ENCODE results near the gene SAMD11.
"Not testable (repeated sequence)": the region's sequence is repeated elsewhere in the genome, so short reads cannot be mapped to it uniquely, and the experiment has no call there.

Gene SAMD11, protein sequence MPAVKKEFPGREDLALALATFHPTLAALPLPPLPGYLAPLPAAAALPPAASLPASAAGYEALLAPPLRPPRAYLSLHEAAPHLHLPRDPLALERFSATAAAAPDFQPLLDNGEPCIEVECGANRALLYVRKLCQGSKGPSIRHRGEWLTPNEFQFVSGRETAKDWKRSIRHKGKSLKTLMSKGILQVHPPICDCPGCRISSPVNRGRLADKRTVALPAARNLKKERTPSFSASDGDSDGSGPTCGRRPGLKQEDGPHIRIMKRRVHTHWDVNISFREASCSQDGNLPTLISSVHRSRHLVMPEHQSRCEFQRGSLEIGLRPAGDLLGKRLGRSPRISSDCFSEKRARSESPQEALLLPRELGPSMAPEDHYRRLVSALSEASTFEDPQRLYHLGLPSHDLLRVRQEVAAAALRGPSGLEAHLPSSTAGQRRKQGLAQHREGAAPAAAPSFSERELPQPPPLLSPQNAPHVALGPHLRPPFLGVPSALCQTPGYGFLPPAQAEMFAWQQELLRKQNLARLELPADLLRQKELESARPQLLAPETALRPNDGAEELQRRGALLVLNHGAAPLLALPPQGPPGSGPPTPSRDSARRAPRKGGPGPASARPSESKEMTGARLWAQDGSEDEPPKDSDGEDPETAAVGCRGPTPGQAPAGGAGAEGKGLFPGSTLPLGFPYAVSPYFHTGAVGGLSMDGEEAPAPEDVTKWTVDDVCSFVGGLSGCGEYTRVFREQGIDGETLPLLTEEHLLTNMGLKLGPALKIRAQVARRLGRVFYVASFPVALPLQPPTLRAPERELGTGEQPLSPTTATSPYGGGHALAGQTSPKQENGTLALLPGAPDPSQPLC

DNA sequence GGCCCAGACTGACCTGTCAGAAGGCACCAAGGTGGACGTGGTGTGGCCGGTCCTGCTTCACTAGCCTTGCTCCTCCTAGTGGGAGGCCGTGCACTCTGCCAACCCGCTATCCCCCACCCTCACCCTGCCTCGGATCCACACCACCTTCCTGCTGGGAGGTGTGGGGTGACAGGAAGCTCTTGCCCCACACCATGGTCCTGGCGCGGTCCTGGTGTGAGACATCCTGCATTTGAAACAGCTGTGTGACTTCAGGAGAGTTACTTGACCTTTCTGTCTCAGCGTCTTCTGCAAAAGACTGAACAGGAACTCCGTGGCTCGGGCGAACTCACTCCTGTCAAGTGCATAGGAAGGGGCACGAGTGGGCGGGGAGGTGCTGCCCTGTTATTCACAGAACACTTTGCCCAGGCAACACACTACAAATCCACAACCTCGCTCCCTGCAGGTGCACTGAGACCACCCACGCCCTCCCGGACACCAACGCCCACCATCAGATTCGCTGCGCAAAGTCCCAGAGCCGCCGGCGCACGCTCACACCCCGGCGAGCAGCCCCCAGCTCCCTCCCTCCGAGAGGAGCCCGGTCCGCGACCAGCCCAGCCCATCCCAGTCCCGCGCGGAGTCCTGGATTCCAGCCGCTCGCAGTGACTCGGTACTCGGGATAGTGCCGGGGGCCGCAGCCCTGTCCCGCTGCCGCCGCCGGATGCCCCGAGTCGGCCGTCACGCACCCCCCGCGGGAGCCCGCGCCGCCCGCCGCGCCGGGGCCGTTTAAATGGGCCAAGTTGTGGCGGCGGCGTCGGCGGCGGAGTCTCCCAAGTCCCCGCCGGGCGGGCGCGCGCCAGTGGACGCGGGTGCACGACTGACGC is at the start of gene SAMD11:
Gene SAMD11 (plus strand): TSS at position 793 of the 860 bp plus-strand sequence. CDS start 509 bp downstream, outside the sequence.
- DNase-seq (ENCODE audit: low read depth, low spot score) = no peak
- no peak within 1 kb of the TSS for H3K27ac ChIP-seq

DNA sequence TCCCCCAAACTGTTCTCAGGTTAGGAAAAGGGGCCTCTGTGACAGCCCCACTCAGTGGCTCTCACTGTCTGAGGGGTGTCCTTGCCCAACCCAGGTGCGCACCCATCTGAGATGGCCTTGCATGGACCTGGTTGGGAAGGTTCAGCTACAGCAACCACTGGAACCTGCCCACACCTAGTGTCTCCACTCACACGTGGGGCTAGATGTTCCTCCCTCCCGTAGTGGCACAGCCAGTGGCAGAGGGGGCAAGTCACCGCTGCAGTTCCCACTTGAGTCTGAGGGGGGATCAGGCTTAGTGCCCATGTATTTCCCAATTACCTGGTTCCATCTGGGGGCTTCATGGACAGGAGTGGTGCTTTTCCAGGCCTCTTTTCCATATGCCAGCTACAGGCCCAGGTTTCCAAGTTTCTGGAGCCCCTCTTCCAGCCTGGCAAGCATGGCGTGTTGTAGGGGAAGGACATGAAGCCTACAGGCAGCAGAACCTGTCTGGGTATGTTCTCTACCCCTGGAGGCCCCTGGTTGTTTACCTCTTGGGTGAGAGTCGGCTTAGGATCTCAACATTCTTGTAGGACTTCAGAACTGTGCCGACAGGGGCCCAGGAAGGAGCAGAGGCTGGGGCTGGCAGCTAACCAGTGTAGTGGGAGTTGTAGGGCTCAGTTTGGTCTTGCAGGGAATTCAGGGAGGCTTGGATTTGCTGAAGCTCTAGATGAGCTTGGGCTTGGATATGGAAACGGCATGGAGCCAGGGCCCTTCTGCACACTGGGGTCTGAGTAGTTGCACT is 47.1 kb upstream of the SAMD11 start:
- not testable (repeated sequence) for DNase-seq (ENCODE audit: low read depth, low spot score); H3K27ac ChIP-seq

DNA sequence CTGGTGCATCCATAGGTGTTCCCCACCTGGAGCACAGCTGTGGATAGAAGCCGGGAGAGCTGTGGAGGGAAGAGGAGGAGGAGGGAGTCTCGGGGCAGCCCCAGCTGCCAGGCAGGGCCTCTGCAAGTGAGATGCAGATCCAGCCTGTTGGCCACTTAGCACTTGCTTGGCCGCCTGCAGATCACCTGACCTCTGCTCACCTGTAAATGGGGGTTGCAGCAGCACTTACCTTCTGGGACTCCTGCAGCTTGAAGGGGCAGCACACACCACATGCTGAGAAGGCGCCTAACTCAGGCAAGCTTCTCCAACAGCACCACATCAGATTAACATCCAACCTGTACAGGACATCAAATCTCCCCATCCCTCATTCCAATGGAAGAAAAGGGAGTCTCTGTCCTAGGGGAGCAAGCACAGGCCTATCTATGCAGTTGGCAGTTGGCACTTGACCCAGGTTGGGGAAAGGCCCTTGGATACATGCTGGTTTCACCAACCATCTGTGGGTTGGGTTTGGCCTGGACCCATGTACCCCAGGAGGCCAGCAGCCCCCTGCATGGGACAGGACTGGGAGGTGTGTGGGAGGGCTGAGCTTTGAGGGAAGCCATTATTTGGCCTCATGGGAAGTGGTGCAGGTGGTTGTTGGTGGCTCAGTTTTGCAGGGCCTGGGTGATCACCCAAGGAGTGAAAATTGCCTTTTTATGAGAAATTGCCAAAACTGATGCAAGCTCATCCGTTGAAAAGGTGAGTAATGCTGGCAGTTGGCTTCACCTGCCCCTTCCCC is 46.3 kb upstream of the SAMD11 start:
- DNase-seq (ENCODE audit: low read depth, low spot score); H3K27ac ChIP-seq: not testable (repeated sequence)

DNA sequence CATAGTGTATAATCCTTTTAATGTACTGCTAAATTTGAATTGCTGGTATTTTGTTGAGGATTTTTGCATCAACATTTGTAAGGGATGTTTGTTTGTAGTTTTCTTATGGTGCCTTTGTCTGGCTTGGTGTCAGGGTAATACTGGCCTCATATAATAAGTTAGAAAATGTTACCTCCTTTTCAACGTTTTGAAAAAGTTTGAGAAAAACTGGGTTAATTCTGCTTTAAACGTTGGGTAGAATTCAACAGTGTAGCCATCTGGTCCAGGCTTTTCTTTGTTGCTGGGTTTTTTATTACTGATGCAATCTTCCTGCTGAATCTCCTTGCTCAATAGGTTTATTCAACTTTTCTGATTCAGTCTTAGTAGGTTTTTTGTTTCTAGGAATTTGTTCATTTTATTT is 43.2 kb upstream of the SAMD11 start:
- not testable (repeated sequence) for DNase-seq (ENCODE audit: low read depth, low spot score)

DNA sequence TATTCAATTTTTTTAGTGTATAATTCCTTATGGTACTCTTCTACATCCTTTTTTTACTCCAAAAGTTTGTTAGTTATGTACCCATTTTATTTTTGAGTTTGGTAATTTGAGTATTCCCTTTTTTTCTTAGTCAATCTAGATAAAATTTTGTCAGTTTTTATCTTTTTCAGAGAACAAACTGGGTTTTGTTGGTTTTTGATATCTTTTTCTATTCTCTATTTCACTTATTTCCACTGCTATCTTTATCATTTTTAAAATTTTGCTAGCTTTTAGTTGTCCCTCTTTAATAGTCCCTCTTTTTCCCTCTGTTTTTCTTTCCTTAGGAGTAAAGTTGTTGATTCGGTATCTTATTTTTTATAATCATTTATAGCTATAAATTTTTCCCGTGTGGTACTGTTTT is 42.8 kb upstream of the SAMD11 start:
- not testable (repeated sequence) for H3K27ac ChIP-seq

More for the DNA sequence above, 43.2 kb upstream of the SAMD11 start:
- H3K27ac ChIP-seq = not testable (repeated sequence)

DNA sequence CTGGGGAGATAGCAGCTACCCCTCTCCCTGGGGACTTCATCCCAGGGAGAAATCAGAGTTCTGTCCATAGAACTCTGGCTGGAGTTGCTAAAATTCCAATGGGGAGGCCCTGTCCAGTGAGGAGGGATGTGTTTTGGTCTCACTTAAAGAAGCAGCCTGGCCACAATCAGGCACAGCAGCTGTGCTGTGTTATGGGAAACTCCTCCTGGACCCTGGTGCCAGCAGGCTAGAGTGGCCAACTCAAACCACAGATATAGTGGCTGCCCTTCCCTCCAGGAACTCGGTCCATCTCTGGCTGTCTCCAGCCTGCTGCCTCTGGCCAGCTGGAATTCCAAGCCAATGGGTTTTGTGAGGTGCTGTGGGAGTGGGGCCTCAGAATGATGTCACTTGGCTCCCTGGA is 37.4 kb upstream of the SAMD11 start:
- no peak overlapping the region for H3K27ac ChIP-seq
- DNase-seq (ENCODE audit: low read depth, low spot score) = no peak

More for the DNA sequence above, 42.8 kb upstream of the SAMD11 start:
- not testable (repeated sequence) for DNase-seq (ENCODE audit: low read depth, low spot score)

DNA sequence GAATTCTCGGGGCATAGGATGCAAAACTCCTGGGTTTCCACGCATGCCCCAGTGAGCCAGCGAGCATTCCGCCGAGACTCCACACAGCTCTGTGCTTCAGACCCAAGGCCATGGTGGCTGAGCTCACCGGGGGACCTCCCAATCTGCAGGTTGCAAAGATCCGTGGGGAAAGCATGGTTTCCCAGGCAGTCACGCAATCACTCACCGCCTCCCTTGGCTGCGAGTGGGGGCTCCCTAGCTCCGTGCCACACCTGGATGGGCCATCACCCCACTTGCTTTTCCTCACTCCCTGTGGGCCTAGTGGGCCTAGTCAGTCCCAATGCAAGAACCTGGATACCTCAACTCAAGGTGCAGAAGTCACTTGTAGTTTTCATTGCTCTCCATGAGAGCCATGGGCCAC is 37.0 kb upstream of the SAMD11 start:
- DNase-seq (ENCODE audit: low read depth, low spot score) = no peak
- no peak overlapping the region for H3K27ac ChIP-seq

DNA sequence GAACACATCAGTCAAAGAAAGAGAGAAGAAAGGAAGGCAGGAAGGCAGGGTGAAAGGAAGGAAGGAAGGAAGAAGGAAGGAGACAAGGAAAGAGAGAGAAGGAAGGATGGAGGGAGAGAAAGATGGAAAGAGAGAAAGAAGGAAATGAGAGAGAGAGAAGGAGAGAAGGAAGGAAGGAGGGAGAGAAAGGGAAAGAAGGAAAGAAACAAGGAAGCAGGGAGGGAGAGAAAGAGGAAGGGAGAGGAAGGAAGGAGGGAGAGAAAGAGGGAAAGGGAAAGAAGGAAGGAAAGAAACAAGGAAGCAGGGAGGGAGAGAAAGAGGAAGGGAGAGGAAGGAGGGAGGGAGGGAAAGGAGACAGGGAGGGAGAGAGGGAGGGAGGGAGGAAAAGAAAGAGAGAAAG is 35.4 kb upstream of the SAMD11 start:
- no peak for DNase-seq (ENCODE audit: low read depth, low spot score)
- no peak overlapping the region for H3K27ac ChIP-seq

DNA sequence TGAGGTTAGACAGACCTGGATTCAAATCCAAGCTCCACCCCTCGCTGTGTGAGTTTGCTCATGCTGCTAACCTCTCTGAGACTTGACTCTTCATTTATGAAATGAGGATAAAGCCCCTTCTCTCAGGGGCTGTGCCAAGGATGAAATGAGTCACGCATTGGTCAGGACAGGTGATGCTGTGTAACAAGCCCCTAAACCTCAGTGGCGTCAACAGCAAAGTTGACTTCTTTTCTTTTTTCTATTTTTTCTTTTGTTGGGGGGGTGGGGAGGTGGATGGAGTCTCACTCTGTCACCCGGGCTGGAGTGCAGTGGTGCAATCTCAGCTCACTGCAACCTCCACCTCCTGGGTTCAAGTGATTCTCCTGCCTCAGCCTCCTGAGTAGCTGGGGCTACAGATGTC is 33.9 kb upstream of the SAMD11 start:
- not testable (repeated sequence) for DNase-seq (ENCODE audit: low read depth, low spot score); H3K27ac ChIP-seq

DNA sequence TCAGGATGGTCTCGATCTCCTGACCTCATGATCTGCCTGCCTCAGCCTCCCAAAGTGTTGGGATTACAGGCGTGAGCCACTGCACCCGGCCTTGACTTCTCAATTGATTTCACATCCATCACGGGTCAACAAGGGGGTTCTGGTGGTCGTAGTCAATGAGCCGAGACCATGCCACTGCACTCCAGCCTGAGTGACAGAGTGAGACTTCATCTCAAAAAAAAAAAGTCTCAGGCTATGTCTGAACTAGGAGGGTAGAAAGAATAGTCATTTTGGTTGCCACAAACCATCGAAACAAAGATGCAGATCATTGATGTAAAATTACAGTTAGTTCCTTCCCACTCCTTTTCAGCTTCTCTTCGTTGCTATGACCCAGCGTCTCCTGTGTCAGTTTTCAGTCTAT is 33.5 kb upstream of the SAMD11 start:
- DNase-seq (ENCODE audit: low read depth, low spot score); H3K27ac ChIP-seq: not testable (repeated sequence)

DNA sequence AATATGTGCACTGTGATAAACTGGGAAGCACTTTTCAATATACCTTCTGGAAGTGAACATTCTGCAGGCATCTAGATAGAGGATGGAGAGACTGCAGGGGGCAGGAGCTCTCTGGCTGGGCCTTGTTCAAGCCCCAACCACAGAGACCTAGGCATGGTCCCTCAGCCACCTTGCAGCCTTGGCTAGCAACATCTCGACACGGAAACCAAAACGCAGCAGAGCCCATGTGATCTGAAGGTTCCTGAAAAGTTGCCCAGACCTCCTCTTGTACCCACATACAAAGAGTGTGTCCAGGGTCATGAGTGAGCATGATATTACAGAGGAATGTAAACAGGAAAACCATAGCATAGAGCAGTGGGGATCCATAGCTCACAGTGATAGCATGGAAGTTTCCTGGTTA is 33.1 kb upstream of the SAMD11 start:
- DNase-seq (ENCODE audit: low read depth, low spot score) = no peak
- H3K27ac ChIP-seq = no peak overlapping the region

DNA sequence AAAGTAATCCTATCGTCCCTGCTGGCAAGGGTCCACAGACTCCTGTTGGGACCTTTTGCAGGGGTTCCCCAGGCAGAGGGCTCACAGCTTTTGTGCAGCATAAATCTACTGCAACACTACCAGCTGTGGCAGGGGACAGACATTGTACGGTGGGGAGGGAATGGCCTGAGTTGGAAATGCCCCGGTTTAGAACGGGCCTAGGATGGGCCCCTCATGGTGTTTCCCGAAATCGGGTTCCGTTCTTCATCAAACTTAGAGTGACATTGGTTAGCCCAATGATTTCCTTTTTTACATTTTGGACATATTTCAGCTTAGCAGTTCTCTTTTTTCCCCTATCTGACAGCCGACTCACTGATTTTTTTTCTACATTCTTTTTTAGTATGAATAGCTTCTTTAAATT is 26.5 kb upstream of the SAMD11 start:
- DNase-seq (ENCODE audit: low read depth, low spot score) = no peak
- no peak overlapping the region for H3K27ac ChIP-seq

DNA sequence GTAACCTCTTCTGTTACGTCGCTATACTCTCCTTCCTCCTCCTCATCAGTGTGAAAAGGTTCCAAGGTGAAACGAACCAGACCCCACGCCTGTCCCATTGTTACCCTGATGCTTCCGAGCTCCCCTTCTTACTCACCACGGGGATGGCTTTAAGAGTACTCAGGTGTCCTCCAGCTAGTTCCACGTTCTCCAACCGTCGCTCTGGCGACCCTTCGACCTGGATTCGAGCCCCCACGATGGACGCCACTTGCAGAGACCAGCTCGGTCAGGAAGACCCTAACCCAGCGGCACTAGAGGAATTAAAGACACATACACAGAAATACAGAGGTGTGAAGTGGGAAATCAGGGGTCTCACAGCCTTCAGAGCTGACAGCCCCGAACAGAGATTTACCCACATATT is 25.8 kb upstream of the SAMD11 start:
- not testable (repeated sequence) for DNase-seq (ENCODE audit: low read depth, low spot score); H3K27ac ChIP-seq

DNA sequence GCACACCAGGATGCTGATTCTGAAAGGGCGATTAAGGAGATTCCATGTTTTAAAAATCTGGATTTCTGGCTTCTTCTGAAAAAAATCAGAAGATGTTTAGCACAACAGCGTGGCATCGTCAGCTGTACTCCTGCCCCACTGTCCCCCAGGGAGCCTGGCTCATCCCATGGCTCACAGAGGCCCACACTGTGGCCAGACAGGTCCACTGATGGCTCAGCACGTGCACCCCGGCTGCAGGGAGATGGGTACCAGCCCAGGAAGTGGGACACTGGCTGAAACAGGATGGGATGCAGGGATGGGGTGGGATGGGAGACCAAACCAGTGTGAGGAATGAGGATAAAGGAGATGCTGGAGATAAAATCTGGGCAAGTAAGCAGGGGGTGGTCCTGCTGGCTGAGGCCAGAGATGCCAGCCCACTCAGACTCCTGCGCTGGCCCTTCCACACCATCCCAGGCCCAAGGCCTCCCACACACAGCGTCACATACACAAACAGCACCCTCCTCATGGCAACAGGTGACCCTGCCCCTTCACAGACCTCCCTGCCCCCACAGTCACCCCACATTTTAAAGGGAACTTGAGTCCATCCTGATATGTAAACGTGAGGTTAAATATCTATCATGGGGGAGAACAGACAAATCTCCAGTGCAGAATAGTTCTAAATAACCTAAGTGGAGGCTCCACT is 23.9 kb upstream of the SAMD11 start:
- no peak overlapping the region for H3K27ac ChIP-seq
- no peak for DNase-seq (ENCODE audit: low read depth, low spot score)

DNA sequence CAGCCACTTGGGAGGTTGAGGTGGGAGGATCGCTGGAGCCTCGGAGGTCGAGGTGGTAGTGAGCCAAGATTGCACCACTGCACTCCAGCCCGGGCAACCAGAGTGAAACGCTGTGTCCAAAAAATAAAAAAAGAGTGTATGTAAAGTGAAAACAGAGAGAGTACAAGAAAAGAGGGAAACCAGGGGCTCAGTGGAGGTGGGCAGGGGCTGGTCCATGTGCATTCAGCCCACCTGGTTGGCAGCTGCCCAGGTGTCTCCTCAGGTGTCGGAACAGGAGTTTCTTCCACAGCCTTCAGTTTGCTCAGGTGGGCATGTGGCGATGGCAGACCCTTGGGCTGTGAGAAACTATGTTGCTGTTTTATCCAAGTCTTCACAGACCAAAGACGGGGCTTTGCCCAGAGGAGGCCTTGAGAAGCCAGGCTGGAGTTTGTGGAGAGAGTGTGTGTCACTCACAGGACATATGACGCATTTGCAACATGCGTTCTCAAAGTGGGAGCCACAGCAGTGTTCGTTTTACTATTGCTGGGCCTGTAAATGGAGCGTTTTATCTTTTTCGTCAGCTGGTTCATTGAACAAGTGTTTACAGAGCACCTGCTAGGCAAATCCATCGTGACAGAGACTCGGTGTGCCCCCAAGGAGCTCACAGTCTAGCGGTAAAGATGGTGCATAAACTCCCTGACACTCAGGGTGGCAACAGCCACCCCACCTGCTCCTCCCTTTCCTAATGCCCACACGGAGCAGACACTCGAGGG is 22.4 kb upstream of the SAMD11 start:
- no peak overlapping the region for H3K27ac ChIP-seq
- no peak for DNase-seq (ENCODE audit: low read depth, low spot score)

DNA sequence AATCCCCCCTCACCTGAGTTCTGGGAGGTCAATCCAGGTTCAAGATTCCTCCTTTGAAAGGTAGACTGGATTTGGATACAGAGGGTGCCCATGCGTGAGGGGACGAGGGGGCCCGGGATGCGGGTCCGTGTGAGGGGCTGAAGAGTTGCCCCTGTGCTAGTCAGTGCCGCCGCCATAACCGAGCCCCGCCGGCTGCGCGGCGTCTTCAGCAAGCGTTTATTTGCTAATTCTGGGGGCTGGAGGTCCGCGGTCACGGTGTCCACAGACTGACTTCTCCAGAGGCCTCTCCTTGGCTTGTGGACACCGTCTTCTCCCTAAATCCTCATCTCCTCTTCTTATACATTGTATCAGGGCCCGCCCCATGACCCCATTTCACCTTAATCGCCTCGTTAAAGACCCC is 20.9 kb upstream of the SAMD11 start:
- no peak for DNase-seq (ENCODE audit: low read depth, low spot score)
- no peak overlapping the region for H3K27ac ChIP-seq

DNA sequence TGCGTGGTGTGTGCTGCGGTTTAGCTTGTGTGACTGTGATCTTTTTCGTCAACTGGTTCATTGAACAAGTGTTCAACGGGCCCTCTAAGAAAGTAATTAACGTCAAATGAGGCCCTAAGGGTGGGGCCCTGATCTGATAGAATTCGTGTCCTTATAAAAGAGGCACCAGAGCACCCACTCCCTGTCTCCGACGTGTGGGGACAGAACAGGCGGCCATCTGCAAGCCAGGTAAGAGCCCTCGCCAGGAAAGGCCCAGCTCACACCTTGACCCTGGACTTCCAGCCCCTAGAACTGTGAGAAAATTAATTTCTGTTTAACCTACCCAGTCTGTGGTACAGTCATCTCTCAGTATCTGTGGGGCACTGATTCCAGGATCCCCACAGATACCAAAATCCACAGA is 20.4 kb upstream of the SAMD11 start:
- DNase-seq (ENCODE audit: low read depth, low spot score) = no peak
- no peak overlapping the region for H3K27ac ChIP-seq
